ENCODE results near the gene OXLD1.

DNA sequence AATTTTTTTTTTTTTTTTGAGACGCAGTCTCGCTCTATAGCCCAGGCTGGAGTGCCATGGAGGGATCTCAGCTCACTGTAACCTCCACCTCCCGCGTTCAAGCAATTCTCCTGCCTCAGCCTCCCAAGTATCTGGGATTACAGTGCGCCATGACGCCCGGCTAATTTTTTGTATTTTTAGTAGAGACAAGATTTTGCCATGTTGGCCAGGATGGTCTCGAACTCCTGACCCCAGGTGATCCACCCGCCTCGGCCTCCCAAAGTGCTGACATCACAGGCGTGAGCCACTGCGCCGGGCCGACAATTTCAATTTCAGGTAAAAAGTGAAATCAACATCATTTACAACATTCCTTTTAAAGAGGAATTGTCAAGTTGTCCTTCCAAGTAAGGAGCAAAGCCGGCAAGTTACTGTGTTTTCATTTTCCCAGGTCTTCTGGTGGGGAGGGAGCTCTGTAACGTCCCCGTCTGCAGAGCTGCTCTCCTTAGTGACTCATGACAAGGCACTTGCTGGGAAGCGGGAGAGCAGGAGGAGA is 30.4 kb downstream of the OXLD1 start:
- TF ChIP-seq CTCF (IDR thresholded peaks at IDR 0.05) = no peak
- no peak for TF ChIP-seq CHD2 (IDR thresholded peaks at IDR 0.05; ENCODE audit: low read length, partially characterized antibody)
- TF ChIP-seq POLR2AphosphoS5 (IDR thresholded peaks at IDR 0.05; ENCODE audit: low read depth, low read length) = no peak
- TF ChIP-seq EZH2phosphoT487 (IDR thresholded peaks at IDR 0.05; ENCODE audit: borderline replicate concordance, low read depth) = no peak
- no peak; the same call in 1 of the 2 replicates for TF ChIP-seq MAX (IDR thresholded peaks at IDR 0.05; ENCODE audit: low read depth)
- no peak for TF ChIP-seq NFIC (IDR thresholded peaks at IDR 0.05; ENCODE audit: borderline replicate concordance)
- no peak for TF ChIP-seq TEAD4 (IDR thresholded peaks at IDR 0.05; ENCODE audit: borderline replicate concordance, insufficient read depth)
- TF ChIP-seq RFX5 (IDR thresholded peaks at IDR 0.05; ENCODE audit: low read length) = peak; percentile 93
- TF ChIP-seq FOXM1 (IDR thresholded peaks at IDR 0.05; ENCODE audit: low read depth) = no peak
- TF ChIP-seq, protein P1, sequence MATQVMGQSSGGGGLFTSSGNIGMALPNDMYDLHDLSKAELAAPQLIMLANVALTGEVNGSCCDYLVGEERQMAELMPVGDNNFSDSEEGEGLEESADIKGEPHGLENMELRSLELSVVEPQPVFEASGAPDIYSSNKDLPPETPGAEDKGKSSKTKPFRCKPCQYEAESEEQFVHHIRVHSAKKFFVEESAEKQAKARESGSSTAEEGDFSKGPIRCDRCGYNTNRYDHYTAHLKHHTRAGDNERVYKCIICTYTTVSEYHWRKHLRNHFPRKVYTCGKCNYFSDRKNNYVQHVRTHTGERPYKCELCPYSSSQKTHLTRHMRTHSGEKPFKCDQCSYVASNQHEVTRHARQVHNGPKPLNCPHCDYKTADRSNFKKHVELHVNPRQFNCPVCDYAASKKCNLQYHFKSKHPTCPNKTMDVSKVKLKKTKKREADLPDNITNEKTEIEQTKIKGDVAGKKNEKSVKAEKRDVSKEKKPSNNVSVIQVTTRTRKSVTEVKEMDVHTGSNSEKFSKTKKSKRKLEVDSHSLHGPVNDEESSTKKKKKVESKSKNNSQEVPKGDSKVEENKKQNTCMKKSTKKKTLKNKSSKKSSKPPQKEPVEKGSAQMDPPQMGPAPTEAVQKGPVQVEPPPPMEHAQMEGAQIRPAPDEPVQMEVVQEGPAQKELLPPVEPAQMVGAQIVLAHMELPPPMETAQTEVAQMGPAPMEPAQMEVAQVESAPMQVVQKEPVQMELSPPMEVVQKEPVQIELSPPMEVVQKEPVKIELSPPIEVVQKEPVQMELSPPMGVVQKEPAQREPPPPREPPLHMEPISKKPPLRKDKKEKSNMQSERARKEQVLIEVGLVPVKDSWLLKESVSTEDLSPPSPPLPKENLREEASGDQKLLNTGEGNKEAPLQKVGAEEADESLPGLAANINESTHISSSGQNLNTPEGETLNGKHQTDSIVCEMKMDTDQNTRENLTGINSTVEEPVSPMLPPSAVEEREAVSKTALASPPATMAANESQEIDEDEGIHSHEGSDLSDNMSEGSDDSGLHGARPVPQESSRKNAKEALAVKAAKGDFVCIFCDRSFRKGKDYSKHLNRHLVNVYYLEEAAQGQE (IDR thresholded peaks at IDR 0.05; ENCODE audit: low read depth, low read length) = no peak
- TF ChIP-seq FOSL2 (IDR thresholded peaks at IDR 0.05; ENCODE audit: borderline replicate concordance, low read depth) = no peak
